Neural cell (in vitro differentiated cells): ENCODE results near the gene CSRNP3.

ENCODE experiments used
- EP300 ChIP-seq: fragments of 450-650 bp; conservative IDR thresholded peaks from 2 replicates; pipeline ENCODE4 v1.6.1; 2014; ENCODE audit warnings: antibody characterized with exemption, mild to moderate bottlenecking, moderate library complexity; ENCODE audit not compliant: poor library complexity, severe bottlenecking
- EZH2 ChIP-seq: fragments of 200-600, 300-800 bp; shearing (Covaris generic), sonication (generic); IDR thresholded peaks from 2 replicates; pipeline ENCODE4 v1.6.1; 2014; ENCODE audit warnings: antibody characterized with exemption, low read length, borderline replicate concordance, mild to moderate bottlenecking; ENCODE audit not compliant: insufficient read depth, poor library complexity, severe bottlenecking
- POLR2AphosphoS5 ChIP-seq: IDR thresholded peaks from 2 replicates; pipeline ENCODE4 v1.6.1; 2012
- RAD21 ChIP-seq: fragments of 450-650 bp; conservative IDR thresholded peaks from 2 replicates; pipeline ENCODE4 v1.6.1; 2014; ENCODE audit warnings: antibody characterized with exemption, mild to moderate bottlenecking, moderate library complexity

DNA sequence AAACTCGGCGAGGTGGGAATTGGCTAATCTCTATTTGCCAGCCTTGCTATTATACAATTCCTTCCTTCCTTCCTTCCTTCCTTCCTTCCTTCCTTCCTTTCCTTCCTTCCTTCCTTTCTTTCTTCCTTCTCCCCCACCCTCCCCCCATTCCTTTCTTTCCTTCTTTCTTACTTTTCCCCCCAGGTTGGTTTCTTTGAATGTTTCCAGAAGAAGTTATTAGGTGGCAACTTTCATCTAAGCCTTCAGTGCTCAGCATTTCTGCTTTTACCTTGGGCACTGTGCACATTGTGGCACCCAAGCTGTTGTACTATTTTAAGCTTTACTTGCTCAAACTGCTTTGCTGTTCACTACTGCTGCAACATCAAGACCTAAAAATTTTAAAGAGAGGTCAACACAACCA lies 17.2 kb upstream of the CSRNP3 start:
- no peak for TF ChIP-seq EP300
- no peak for TF ChIP-seq EZH2
- no peak for TF ChIP-seq POLR2AphosphoS5
- TF ChIP-seq RAD21, result no peak
